CD14-positive monocyte (primary cell): Measurements from ENCODE around the gene MLX. TPM values are rescaled to one million over a fixed set of nuclear protein-coding genes. Genes with fewer than 3 reads are reported as not detected.
A peak's percentile ranks its signal among the peaks of the same experiment; 100 is the strongest.

Experiments used
- DNase-seq, 3 donors: peaks; one replicate each; pipeline ENCODE4 v3.0.0-alpha.2; 2011 to 2022
- H2AFZ ChIP-seq: 2 replicates; pipeline ENCODE4 v1.6.0; 2012; ENCODE audit warnings: mild to moderate bottlenecking, low read depth, low read length, inconsistent platforms; ENCODE audit not compliant: insufficient read depth, poor library complexity, severe bottlenecking
- H3K27ac ChIP-seq, 2 donors: 1 replicate in 1 of 2; 2 replicates in 1 of 2; pipeline ENCODE4 v1.5.1; 2012 to 2013; ENCODE audit warnings: low read length in 2 of 2, control low read depth in 1 of 2, inconsistent platforms in 1 of 2, low read depth in 1 of 2, mild to moderate bottlenecking in 1 of 2
- H3K27me3 ChIP-seq, 2 donors: one replicate each; pipeline versions ENCODE4 v1.6.0 to v1.6.1; 2011 to 2013; ENCODE audit warnings: low read length in 2 of 2; ENCODE audit not compliant: control insufficient read depth in 2 of 2, insufficient read depth in 2 of 2
- H3K36me3 ChIP-seq, 2 donors: replicated peaks in 1 of 2; 1 replicate in 1 of 2; 2 replicates in 1 of 2; pipeline versions ENCODE4 v1.5.1 to v1.6.1; 2012 to 2013; ENCODE audit warnings: low read length in 2 of 2, control low read depth in 1 of 2, inconsistent platforms in 1 of 2, mild to moderate bottlenecking in 1 of 2; ENCODE audit not compliant: insufficient read depth in 2 of 2, control insufficient read depth in 1 of 2
- H3K4me1 ChIP-seq, 2 donors: 1 replicate in 1 of 2; 2 replicates in 1 of 2; pipeline versions ENCODE4 v1.5.1 to v1.6.1; 2012 to 2013; ENCODE audit warnings: low read length in 2 of 2, control low read depth in 1 of 2, inconsistent platforms in 1 of 2, mild to moderate bottlenecking in 1 of 2, moderate library complexity in 1 of 2; ENCODE audit not compliant: insufficient read depth in 2 of 2, control insufficient read depth in 1 of 2
- H3K4me2 ChIP-seq: replicated peaks from 2 replicates; pipeline ENCODE3; 2012; ENCODE audit warnings: low read length, moderate library complexity, mild to moderate bottlenecking; ENCODE audit not compliant: poor library complexity, severe bottlenecking; ENCODE audit errors: extremely low read depth
- H3K4me3 ChIP-seq, 3 experiments: fragments of 200-600 bp in 1 of 3; sonication (generic) in 1 of 3; replicated peaks in 1 of 3; 1 replicate in 2 of 3; 2 replicates in 1 of 3; pipeline ENCODE4 v1.5.1; 2011 to 2013; ENCODE audit warnings: low read length in 3 of 3, mild to moderate bottlenecking in 3 of 3, control low read depth in 2 of 3, low read depth in 2 of 3, inconsistent platforms in 1 of 3, moderate library complexity in 1 of 3
- H3K79me2 ChIP-seq: 2 replicates; pipeline ENCODE4 v1.6.0; 2012; ENCODE audit warnings: mild to moderate bottlenecking, control low read depth, inconsistent platforms, low read length, moderate library complexity; ENCODE audit not compliant: insufficient read depth
- H3K9ac ChIP-seq: 2 replicates; pipeline ENCODE4 v1.6.0; 2017; ENCODE audit warnings: low read length, mild to moderate bottlenecking; ENCODE audit not compliant: insufficient read depth, poor library complexity, severe bottlenecking
- H3K9me3 ChIP-seq, 2 donors: replicated peaks in 1 of 2; 1 replicate in 1 of 2; 2 replicates in 1 of 2; pipeline versions ENCODE4 v1.5.1 to v1.6.1; 2012 to 2013; ENCODE audit warnings: low read length in 2 of 2, control low read depth in 1 of 2; ENCODE audit not compliant: control insufficient read depth in 1 of 2, insufficient read depth in 1 of 2
- H4K20me1 ChIP-seq: 2 replicates; pipeline ENCODE4 v1.6.0; 2012; ENCODE audit warnings: mild to moderate bottlenecking, low read length, control low read depth, moderate library complexity; ENCODE audit not compliant: insufficient read depth
- H3K27ac Mint-ChIP-seq, 7 donors: one replicate each; pipeline ENCODE4 v1.8.0; 2020; ENCODE audit warnings: mild to moderate bottlenecking in 7 of 7, mixed read lengths in 7 of 7, moderate library complexity in 6 of 7, inconsistent platforms in 2 of 7
- H3K27me3 Mint-ChIP-seq, 3 donors: one replicate each; pipeline ENCODE4 v1.8.0; 2021 to 2022; ENCODE audit warnings: low read depth in 3 of 3, mild to moderate bottlenecking in 3 of 3, mixed read lengths in 3 of 3, moderate library complexity in 3 of 3, inconsistent platforms in 1 of 3
- H3K36me3 Mint-ChIP-seq, 2 donors: one replicate each; pipeline ENCODE4 v1.8.0; 2020; ENCODE audit warnings: mixed read lengths in 2 of 2, inconsistent platforms in 1 of 2, mild to moderate bottlenecking in 1 of 2
- H3K4me1 Mint-ChIP-seq: one replicate; pipeline ENCODE4 v1.8.0; 2020; ENCODE audit warnings: mild to moderate bottlenecking, mixed read lengths
- H3K4me3 Mint-ChIP-seq, 2 donors: one replicate each; pipeline ENCODE4 v1.8.0; 2020; ENCODE audit warnings: mild to moderate bottlenecking in 2 of 2, mixed read lengths in 2 of 2, moderate library complexity in 1 of 2
- H3K9me3 Mint-ChIP-seq, 7 donors: one replicate each; pipeline ENCODE4 v1.8.0; 2020 to 2022; ENCODE audit warnings: mixed read lengths in 7 of 7, mild to moderate bottlenecking in 6 of 7, moderate library complexity in 6 of 7, inconsistent platforms in 2 of 7
- WGBS: methylation state at CpG from one replicate; pipeline ENCODE4 v1.1.5; 2013; ENCODE audit warnings: missing lambda C conversion rate; ENCODE audit not compliant: insufficient coverage; 5-methylcytosine and 5-hydroxymethylcytosine counted together
- intact Hi-C, 2 donors: fragments of 100-400 bp; cut with micrococcal nuclease; formaldehyde crosslinking; loops; one replicate each; pipeline versions ENCODE4 v1.15.0 to v1.15.1; 2023
- polyA plus RNA-seq, 3 donors: library from polyadenylated mRNA; depleted of rRNA in 1 of 3; unstranded in 2 of 3; stranded (reverse) in 1 of 3; fragments of 300-500 nt in 2 of 3; fragments of >200 nt in 1 of 3; fragmentation: Illumina TruSeq in 2 of 3; gene quantifications; 1 replicate in 2 of 3; 2 replicates in 1 of 3; pipeline ENCODE4 v1.2.3, GENCODE V29; 2012 to 2021
- TF ChIP-seq, protein P1 (sequence below): fragments of 200-600 bp; IDR thresholded peaks from one replicate; pipeline ENCODE4 v1.8.0; 2022; ENCODE audit warnings: antibody characterized with exemption, mild to moderate bottlenecking

MLX gene
- polyA plus RNA-seq, 3 donors: 61.4 to 106 (median 63.5) TPM

DNA sequence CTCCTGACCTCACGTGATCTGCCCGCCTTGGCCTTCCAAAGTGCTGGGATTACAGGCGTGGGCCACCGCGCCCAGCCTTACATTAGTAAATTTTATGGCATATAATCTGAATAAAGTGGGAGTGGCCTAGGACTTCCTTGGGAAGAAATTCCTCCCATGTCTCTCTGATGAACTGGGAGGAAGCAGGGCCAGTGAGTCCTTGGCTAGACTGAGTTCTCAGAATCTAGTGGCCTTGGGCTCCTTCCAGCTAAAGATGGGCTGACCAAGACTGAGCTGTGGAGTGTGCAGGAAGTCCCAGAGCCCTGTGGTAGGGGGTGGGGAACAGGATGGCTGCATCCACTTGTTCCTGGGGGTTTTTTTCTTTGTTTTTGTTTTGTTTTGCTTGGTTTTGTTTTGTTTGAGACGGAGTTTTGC is 40.9 kb upstream of the MLX start:
- Mint-ChIP-seq H3K27me3 (peaks cover 1 to 9% (median 4%) of the 10 kb centered on the region in 3 donors), H3K9me3 (peaks cover 0 to 2% (median 0%) of the 10 kb centered on the region in 7 donors), H3K4me3 (no peak overlapping the region), H3K27ac (peak overlapping the region in 1 of 7 donors; percentile 43), H3K4me1 (peaks cover 23% of the 10 kb centered on the region), H3K36me3 (peaks cover 24 to 29% of the 10 kb centered on the region in 2 donors)
- H2AFZ ChIP-seq: no peak overlapping the region
- TF ChIP-seq, protein P1, sequence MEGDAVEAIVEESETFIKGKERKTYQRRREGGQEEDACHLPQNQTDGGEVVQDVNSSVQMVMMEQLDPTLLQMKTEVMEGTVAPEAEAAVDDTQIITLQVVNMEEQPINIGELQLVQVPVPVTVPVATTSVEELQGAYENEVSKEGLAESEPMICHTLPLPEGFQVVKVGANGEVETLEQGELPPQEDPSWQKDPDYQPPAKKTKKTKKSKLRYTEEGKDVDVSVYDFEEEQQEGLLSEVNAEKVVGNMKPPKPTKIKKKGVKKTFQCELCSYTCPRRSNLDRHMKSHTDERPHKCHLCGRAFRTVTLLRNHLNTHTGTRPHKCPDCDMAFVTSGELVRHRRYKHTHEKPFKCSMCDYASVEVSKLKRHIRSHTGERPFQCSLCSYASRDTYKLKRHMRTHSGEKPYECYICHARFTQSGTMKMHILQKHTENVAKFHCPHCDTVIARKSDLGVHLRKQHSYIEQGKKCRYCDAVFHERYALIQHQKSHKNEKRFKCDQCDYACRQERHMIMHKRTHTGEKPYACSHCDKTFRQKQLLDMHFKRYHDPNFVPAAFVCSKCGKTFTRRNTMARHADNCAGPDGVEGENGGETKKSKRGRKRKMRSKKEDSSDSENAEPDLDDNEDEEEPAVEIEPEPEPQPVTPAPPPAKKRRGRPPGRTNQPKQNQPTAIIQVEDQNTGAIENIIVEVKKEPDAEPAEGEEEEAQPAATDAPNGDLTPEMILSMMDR: no peak
- H3K27me3 ChIP-seq: no peaks in the 10 kb centered on the region
- H3K9ac ChIP-seq: no peak overlapping the region
- no peak overlapping the region for H3K4me3 ChIP-seq
- no peak overlapping the region for H3K4me2 ChIP-seq
- no peak overlapping the region for H3K27ac ChIP-seq
- peaks cover 15 to 19% of the 10 kb centered on the region in 2 donors for H3K4me1 ChIP-seq
- 92% methylated on average over 2 of the region's 6 CpGs for WGBS
- no peaks in the 10 kb centered on the region for H3K9me3 ChIP-seq
- peaks cover 14% of the 10 kb centered on the region for H4K20me1 ChIP-seq
- peaks cover 21 to 24% of the 10 kb centered on the region in 2 donors for H3K36me3 ChIP-seq
- intact Hi-C loops: no loop called here
- no peaks in the 10 kb centered on the region for H3K79me2 ChIP-seq
- DNase-seq: no peak

DNA sequence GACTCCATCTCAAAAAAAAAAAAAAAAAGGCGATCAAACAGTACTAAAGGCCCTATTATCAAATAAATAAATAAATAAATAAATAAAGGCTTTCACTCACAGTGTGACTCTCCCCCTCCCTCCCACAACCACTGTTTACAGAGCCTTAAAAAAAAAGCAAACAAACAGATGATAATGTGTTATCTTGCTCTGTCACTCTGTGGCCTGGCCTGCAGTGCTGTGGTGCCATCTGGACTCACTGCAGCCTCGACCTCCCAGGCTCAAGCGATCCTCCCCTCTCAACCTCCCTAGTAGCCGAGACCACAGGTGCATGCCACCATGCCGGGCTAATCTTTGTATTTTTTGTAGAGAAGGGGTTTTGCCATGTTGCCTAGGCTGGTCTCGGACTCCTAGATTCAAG is 39.0 kb upstream of the MLX start:
- no CpG with 5 or more reads among the region's 6 CpGs for WGBS
- H3K36me3 Mint-ChIP-seq: peaks cover 6 to 10% of the 10 kb centered on the region in 2 donors
- no peak overlapping the region for H3K27ac ChIP-seq
- H3K79me2 ChIP-seq: no peaks in the 10 kb centered on the region
- H3K9me3 Mint-ChIP-seq: peaks cover 0 to 2% (median 0%) of the 10 kb centered on the region in 7 donors
- TF ChIP-seq, protein P1: no peak
- H3K27me3 Mint-ChIP-seq: peaks cover 0 to 15% (median 2%) of the 10 kb centered on the region in 3 donors
- intact Hi-C loops: no loop called here
- H3K9me3 ChIP-seq: no peaks in the 10 kb centered on the region
- no peaks in the 10 kb centered on the region for H4K20me1 ChIP-seq
- H3K4me3 Mint-ChIP-seq: no peak overlapping the region
- no peak overlapping the region for H3K9ac ChIP-seq
- H2AFZ ChIP-seq: no peak overlapping the region
- no peak overlapping the region for H3K4me2 ChIP-seq
- no peak overlapping the region for H3K4me3 ChIP-seq
- peaks cover 31% of the 10 kb centered on the region for H3K4me1 Mint-ChIP-seq
- H3K4me1 ChIP-seq: peaks cover 24 to 32% of the 10 kb centered on the region in 2 donors
- no peaks in the 10 kb centered on the region for H3K27me3 ChIP-seq
- no peak for DNase-seq
- no peak overlapping the region for H3K27ac Mint-ChIP-seq
- H3K36me3 ChIP-seq: peaks cover 2 to 5% of the 10 kb centered on the region in 2 donors
